Erythroblast (primary cell): ENCODE measurements around the gene MRC1.
"Not testable (repeated sequence)": the region's sequence is repeated elsewhere in the genome, so short reads cannot be mapped to it uniquely, and the experiment has no call there.

ENCODE experiments used
- DNase-seq, 2 experiments: peaks; one replicate each; lab custom pipeline; 2025; lab: John Stamatoyannopoulos, UW
- GATA1 ChIP-seq: IDR thresholded peaks from 2 replicates; pipeline ENCODE4 v1.6.1; 2011; ENCODE audit warnings: low read depth, mild to moderate bottlenecking, control low read depth, low read length, moderate library complexity
- POLR2A ChIP-seq: IDR thresholded peaks from 2 replicates; pipeline ENCODE4 v1.6.1; 2011; ENCODE audit warnings: mild to moderate bottlenecking, low read length

Gene MRC1

DNA sequence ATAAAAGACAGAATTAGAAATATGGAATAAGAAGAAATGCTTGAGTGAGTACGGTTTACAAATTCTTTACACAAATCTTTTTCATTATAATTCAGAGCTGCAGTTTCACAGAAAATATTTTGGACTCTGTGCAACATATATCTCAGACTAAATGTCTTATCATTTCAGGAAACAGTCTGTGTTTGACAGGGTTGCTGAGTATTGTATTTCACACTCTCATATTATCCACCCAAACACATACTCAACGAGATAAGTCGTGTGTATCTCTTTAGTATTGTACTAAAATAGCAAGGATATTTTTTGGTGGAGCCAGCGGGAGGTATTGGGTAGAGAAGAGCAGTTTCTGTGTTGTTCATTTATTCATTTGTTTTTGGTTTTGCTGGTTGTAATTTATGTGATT is 103.6 kb downstream of the MRC1 start:
- no peak for DNase-seq
- TF ChIP-seq GATA1 = no peak
- TF ChIP-seq POLR2A = no peak

DNA sequence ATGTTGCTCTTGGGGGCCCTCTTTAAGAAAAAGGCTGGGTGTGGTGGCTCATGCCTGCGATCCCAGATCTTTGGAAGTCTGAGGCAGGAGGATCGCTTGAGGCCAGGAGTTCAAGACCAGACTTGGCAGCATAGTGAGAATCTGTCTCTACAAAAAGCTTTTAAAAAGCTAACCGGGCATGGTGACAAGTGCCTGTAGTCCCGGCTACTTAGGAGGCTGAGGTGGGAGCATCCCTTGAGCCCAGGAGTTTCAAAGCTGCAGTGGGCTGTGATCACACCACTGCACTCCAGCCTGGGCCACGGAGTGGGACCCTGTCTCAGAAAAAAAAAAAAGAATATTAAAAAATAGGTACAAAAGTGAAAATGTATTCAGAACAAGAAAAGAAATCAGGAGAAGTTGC is 104.5 kb downstream of the MRC1 start:
- DNase-seq = no peak
- TF ChIP-seq GATA1 = no peak
- TF ChIP-seq POLR2A = no peak

DNA sequence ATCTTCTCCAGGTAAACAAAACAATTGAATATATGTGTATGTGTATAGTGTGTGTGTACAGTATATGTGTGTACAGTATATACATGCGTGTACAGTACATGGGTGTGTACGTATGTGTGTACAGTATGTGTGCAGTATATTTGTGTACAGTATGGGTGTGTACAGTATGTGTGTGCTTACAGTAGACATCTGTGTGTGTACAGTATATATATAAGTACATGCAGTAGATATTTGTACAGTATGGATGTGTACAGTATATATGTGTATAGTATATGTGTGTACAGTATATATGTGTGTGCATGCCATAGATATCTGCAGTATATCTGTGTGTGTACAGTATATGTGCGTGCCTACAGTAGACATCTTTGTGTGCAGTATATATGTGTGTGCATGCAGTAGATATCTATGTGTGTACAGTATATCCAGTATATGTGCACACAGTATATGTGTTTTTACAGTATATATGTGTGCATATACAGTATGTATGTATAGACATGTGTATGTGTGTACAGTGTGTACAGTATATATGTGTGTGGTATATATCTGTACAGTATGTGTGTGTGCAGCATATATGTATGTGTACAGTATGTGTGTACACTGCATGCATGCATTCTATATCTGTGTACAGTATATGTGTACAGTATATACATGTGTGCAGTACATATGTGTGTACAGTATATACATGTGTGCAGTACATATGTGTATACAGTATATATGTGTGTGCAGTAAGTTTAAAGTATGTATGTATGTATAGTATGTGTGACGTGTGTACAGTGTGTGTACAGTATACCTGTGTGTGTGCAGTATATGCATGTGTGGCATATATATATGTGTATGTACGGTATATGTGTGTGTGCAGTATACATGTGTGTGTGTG is 105.3 kb downstream of the MRC1 start:
- no peak for DNase-seq
- no peak for TF ChIP-seq POLR2A
- no peak for TF ChIP-seq GATA1

DNA sequence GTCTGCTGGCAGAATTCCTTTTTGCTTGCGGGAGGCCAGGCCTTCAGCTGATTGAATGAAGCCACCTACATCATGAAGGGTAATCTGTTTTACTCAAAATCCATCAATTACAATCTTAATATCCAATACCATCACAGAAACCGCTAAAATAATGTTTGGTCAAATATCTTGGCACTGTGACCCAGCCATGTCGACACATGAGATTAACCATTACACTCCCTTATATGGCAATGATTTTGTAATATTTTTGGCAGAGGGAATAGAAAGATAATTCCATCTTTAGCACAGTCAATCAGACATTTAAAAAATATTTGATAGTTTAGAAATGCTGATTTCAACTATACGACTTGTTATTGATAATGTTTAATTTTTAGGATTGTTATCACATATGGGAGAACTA is 106.0 kb downstream of the MRC1 start:
- no peak for TF ChIP-seq POLR2A
- no peak for TF ChIP-seq GATA1

DNA sequence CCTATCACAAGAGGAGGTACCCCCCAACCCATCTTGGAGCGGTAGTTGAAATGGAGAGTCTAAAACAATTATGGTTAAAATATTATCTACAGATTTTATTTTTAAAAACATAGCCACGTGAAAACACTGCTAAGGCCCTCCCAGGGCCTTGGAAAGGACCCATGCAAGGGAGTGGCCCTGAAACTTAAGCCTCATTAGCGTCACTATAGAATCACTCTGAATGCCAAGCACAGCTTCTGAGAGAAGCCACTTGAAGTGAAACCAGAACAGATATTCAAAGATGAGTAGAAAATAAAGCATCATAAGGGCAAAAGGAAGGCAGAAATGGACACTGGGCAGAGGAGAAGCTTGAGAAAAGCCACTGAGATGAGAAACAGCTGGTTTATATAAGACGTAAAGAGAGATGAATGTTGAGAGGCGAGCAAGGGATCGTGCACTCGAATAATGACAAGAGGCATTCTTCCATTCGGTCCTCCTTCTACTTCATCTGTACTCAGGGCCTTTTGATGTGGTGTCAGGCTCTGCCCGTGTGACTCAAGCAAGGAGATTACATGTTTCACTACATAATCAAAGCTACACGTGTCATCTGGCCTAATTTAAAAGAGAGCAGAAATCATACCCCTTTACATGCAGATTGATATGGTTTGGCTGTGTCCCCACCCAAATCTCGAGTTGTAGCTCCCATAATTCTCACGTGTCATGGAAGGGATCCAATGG is 109.2 kb downstream of the MRC1 start:
- TF ChIP-seq GATA1 (no peak), POLR2A (no peak)
- no peak for DNase-seq

More for the DNA sequence above, 106.0 kb downstream of the MRC1 start:
- no peak for DNase-seq

DNA sequence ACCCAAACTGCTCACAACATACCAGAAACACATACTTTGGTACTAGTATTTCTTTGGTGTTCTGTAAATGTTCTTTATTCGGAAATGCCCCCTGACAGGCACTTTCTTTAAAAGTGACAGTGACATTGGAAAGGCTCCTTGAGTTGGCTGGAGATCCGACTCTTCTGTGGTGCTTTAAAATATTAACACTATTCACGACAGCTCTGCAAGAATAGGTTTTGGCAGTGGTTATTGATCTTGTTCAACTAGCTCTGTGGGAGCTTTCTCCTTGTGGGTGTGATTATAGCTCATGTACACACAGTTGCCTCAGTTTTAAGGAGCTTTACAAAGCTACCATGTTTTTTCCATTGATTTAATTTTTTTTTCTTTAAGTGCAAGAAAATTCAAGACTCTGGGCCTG is 112.2 kb downstream of the MRC1 start:
- TF ChIP-seq GATA1 (no peak), POLR2A (no peak)
- DNase-seq = no peak

DNA sequence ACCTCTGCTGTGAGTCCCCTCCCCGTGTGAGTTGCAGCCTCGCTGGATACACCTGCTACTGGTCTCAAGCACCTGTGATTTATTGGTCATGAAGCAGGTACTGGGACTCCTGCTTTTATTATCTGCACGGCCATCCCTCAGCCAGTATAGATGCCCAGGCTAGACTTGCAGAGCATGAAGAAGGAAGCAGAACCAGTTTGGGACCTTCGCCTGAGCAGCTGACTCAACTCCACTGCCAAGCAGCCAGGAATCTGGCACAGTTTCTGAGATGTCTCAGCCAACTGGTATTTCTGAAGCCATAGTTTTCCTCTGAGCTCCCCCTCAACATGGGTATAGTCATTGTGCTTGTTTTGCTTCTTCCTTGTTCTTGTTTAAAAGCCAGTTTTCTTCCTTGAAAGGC is 114.6 kb downstream of the MRC1 start:
- no peak for DNase-seq
- no peak for TF ChIP-seq POLR2A
- no peak for TF ChIP-seq GATA1

DNA sequence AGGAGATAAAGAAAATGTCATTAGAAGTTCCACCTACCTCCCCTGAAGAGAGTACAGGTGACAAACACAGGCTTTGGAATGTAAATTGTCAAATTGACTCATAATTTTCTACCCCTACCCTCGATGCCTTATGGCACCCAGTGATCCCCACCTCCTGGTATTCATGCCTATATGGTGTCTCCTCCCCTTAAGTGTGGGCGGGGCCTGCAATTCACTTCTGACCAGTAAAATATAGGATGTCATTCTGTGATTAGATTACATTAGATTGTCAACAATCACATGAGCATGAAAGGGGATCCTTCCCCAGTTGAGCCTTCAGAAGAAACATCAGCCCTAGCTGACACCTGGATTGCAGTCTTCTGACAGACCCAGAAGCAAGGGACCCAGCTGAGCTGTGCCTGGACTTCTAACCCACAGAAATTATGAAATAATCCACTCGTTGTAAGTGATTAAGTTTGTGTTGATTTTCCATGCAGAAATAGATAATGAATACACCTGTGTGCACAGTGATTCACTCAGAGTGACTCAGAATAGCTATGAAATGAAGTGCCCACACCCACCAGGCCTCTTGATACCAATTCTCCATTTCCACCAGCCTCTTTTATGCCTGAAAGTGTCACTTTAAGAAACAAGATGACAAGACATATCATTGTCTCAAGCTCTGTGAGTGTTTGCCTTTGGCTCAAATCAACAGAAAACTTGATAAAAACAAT is 134.0 kb downstream of the MRC1 start:
- TF ChIP-seq POLR2A = no peak
- no peak for TF ChIP-seq GATA1

DNA sequence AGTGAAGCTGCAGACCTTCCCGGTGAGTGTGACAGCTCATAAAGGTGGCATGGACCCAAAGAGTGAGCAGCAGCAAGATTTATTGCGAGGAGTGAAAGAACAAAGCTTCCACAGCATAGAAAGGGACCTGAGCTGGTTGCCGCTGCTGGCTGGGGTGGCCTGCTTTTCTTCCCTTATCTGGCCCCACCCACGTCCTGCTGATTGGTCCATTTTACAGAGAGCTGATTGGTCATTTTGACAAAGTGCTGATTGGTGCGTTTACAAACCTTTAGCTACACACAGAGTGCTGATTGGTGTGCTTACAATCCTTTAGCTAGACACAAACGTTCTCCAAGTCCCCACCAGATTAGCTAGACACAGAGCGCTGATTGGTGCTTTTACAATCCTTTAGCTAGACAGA is 141.1 kb downstream of the MRC1 start:
- DNase-seq = not testable (repeated sequence)

More for the DNA sequence above, 134.0 kb downstream of the MRC1 start:
- no peak for DNase-seq

DNA sequence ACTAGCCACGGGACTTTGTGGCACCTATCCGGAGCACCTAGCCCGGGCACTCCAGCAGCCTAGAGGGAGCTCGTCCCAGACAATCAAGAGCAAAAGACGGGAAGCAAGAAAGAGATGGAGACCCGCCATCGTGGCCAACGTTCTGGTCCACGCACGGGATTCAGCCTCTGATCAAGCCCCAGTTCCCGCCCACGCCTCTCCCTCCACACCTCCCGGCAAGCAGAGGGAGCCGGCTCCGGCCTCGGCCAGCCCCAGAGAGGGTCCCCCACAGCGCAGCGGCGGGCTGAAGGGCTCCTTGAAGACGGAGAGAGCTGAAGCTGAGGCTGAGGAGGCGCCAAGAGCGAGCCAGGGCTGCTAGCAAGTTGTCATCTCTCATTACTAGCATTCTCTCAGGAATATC is 141.6 kb downstream of the MRC1 start:
- no peak for DNase-seq
- TF ChIP-seq GATA1 (no peak), POLR2A (no peak)

DNA sequence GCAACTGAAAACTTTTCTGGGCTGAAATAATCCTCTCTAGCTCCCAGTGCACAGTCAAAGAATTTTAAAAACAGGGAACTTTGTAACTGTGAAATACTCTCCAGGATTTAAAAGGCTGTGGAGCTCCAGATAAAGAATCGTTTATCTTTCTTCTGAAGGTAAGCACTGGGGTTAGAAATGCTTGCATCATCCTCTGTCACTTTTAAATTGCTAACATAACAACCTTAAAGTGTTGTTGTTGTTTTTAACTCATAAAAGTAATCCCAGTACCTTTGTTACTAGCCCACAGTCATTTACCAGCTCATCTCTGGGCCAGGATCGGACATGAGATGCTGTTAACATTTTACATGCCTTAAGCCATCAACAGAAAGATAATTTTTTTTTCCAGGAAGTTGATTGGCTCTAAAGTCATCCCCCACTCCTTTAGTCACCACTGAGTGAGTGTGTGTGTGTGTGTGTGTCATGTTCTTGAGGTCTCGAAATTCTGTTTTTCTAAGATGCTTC is 142.8 kb downstream of the MRC1 start, which contains the start of gene SLC39A12:
SLC39A12 (plus strand) TSS at position 51 of the 504 bp plus-strand sequence. CDS start 1,359 bp downstream, outside the sequence.
- DNase-seq = no peak
- TF ChIP-seq POLR2A (no peak), GATA1 (no peak)

DNA sequence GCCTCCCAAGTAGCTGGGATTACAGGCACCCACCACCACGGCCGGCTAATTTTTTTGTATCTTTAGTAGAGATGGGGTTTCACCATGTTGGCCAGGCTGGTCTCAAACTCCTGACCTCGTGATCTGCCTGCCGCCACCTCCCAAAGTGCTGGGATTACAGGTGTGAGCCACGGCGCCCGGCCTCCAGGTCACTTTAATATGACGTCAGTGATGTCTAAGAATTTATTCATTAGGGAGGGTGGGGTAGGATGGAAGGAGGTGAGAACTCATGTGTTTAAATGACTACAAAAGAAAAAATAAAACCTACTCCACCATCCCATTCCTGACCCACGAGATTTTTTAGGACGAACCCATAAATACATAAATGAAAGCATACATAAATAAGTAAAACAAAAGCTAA is 145.2 kb downstream of the MRC1 start:
- DNase-seq = not testable (repeated sequence)

DNA sequence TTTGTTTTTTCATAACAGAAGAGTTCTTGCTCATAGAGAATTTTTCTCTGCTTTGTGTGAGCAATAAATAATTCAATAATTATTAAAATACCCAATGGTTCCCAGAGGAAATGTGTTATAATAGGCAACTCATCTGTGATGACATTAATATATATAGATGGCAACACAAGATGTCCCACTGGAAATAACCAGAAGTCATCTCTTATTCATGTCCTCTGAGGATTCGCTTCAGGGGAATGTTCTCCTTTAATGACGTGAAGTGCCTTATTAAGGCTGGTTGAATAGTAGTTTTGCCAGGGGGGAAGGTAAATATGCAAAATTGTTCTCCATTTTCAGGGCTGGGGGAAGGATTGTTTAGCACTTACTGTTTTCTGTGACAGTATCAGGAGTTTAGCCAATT is 145.7 kb downstream of the MRC1 start:
- no peak for TF ChIP-seq POLR2A
- TF ChIP-seq GATA1 = no peak
- DNase-seq = no peak

DNA sequence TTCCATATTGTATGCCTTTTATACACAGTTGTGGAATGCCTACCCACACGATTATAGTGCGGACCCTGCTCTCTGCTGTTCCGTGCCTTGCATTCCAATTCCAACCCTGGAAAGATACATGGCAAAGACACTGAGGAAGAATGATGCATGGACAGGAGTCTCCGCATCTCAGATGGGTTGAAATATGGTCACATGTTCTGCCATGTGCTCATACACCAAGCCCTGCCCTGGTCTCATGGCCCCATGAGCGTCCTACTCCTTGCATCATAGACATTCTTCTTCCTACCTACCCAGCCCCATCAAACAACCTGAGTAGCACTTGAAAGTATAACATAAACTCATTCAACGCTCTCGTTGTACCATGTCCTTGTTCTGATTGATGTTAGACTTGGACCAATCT is 148.9 kb downstream of the MRC1 start:
- no peak for TF ChIP-seq POLR2A
- no peak for TF ChIP-seq GATA1
- DNase-seq = no peak

DNA sequence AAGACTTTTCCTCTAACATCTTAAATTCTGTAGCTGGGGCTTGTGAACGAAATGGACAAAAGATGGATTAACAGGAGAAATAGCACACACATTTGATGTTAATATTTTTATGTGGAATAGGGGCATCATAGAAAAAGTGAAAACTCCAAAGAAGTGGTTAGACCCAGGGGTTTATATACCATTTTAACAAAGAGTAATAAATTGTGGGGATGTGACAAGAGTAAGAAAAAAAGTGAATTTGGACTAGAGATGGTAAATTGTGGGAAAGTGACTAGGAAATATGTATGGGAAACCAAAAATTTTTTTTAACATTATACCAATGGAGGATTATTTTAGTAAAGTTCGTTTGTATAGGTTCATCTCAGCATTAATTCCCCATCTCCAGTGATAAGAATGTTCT is 150.7 kb downstream of the MRC1 start:
- no peak for DNase-seq
- TF ChIP-seq GATA1 (no peak), POLR2A (no peak)
